ENCODE results near the gene SCRN3.

The SCRN3 gene

GRCh38 chr2:174438146-174438886 lies 42.8 kb downstream of the SCRN3 start:
- Mint-ChIP-seq H3K4me3 (no peak overlapping the region), H3K9me3 (no peaks in the 10 kb centered on the region), H3K36me3 (ENCODE audit: low read depth) (peaks cover 18% of the 10 kb centered on the region), H3K4me1 (ENCODE audit: low read depth) (no peaks in the 10 kb centered on the region), H3K27me3 (ENCODE audit: low read depth) (no peaks in the 10 kb centered on the region), H3K27ac (no peak overlapping the region)

- no peaks in the 10 kb centered on the region for H3K9me3 Mint-ChIP-seq
- H3K27me3 Mint-ChIP-seq (ENCODE audit: low read depth): no peaks in the 10 kb centered on the region
- no peak overlapping the region for H3K27ac Mint-ChIP-seq
- H3K4me3 Mint-ChIP-seq: no peak overlapping the region
- H3K36me3 Mint-ChIP-seq (ENCODE audit: low read depth): peaks cover 18% of the 10 kb centered on the region
- no peaks in the 10 kb centered on the region for H3K4me1 Mint-ChIP-seq (ENCODE audit: low read depth)
Measured at GRCh38 chr2:174439323-174439722, 43.8 kb downstream of the SCRN3 start.

GRCh38 chr2:174439950-174440349 lies 44.4 kb downstream of the SCRN3 start:
- H3K27me3 Mint-ChIP-seq (ENCODE audit: low read depth): no peaks in the 10 kb centered on the region
- H3K36me3 Mint-ChIP-seq (ENCODE audit: low read depth): peaks cover 21% of the 10 kb centered on the region
- no peaks in the 10 kb centered on the region for H3K9me3 Mint-ChIP-seq
- H3K27ac Mint-ChIP-seq: no peak overlapping the region
- H3K4me3 Mint-ChIP-seq: no peak overlapping the region
- H3K4me1 Mint-ChIP-seq (ENCODE audit: low read depth): no peaks in the 10 kb centered on the region

- Mint-ChIP-seq H3K4me3 (no peak overlapping the region), H3K36me3 (ENCODE audit: low read depth) (peaks cover 22% of the 10 kb centered on the region), H3K27me3 (ENCODE audit: low read depth) (no peaks in the 10 kb centered on the region), H3K9me3 (no peaks in the 10 kb centered on the region), H3K4me1 (ENCODE audit: low read depth) (no peaks in the 10 kb centered on the region), H3K27ac (no peak overlapping the region)
Measured at GRCh38 chr2:174442546-174443510, 47.3 kb downstream of the SCRN3 start.

GRCh38 chr2:174444761-174445160 lies 49.2 kb downstream of the SCRN3 start:
- no peaks in the 10 kb centered on the region for H3K27me3 Mint-ChIP-seq (ENCODE audit: low read depth)
- H3K36me3 Mint-ChIP-seq (ENCODE audit: low read depth): peaks cover 32% of the 10 kb centered on the region

GRCh38 chr2:174445248-174445647 lies 49.7 kb downstream of the SCRN3 start:
- Mint-ChIP-seq H3K4me1 (ENCODE audit: low read depth) (peaks cover 7% of the 10 kb centered on the region), H3K9me3 (no peaks in the 10 kb centered on the region), H3K27me3 (ENCODE audit: low read depth) (no peaks in the 10 kb centered on the region), H3K27ac (no peak overlapping the region), H3K36me3 (ENCODE audit: low read depth) (peaks cover 34% of the 10 kb centered on the region), H3K4me3 (no peak overlapping the region)

More at GRCh38 chr2:174444761-174445160, 49.2 kb downstream of the SCRN3 start:
- Mint-ChIP-seq H3K4me3 (no peak overlapping the region), H3K4me1 (ENCODE audit: low read depth) (peaks cover 3% of the 10 kb centered on the region), H3K9me3 (no peaks in the 10 kb centered on the region), H3K27ac (no peak overlapping the region)

GRCh38 chr2:174446531-174446930 lies 51.0 kb downstream of the SCRN3 start:
- H3K4me1 Mint-ChIP-seq (ENCODE audit: low read depth): peaks cover 11% of the 10 kb centered on the region
- H3K27me3 Mint-ChIP-seq (ENCODE audit: low read depth): no peaks in the 10 kb centered on the region
- no peak overlapping the region for H3K4me3 Mint-ChIP-seq
- no peak overlapping the region for H3K27ac Mint-ChIP-seq
- H3K36me3 Mint-ChIP-seq (ENCODE audit: low read depth): peaks cover 36% of the 10 kb centered on the region
- H3K9me3 Mint-ChIP-seq: no peaks in the 10 kb centered on the region

- peak overlapping the region; percentile 27 for H3K27ac Mint-ChIP-seq
- H3K4me1 Mint-ChIP-seq (ENCODE audit: low read depth): peaks cover 13% of the 10 kb centered on the region
- H3K36me3 Mint-ChIP-seq (ENCODE audit: low read depth): peaks cover 41% of the 10 kb centered on the region
- no peaks in the 10 kb centered on the region for H3K27me3 Mint-ChIP-seq (ENCODE audit: low read depth)
- H3K4me3 Mint-ChIP-seq: no peak overlapping the region
- no peaks in the 10 kb centered on the region for H3K9me3 Mint-ChIP-seq
Measured at GRCh38 chr2:174449033-174449432, 53.5 kb downstream of the SCRN3 start.

GRCh38 chr2:174450021-174450816 lies 54.7 kb downstream of the SCRN3 start:
- Mint-ChIP-seq H3K36me3 (ENCODE audit: low read depth) (peaks cover 40% of the 10 kb centered on the region), H3K27me3 (ENCODE audit: low read depth) (no peaks in the 10 kb centered on the region), H3K4me1 (ENCODE audit: low read depth) (peaks cover 13% of the 10 kb centered on the region), H3K27ac (peak overlapping the region; percentile 76), H3K9me3 (no peaks in the 10 kb centered on the region), H3K4me3 (no peak overlapping the region)

GRCh38 chr2:174454566-174454965 lies 59.0 kb downstream of the SCRN3 start:
- no peak overlapping the region for H3K27ac Mint-ChIP-seq
- H3K4me3 Mint-ChIP-seq: no peak overlapping the region

GRCh38 chr2:174461221-174461620 lies 65.7 kb downstream of the SCRN3 start:
- Mint-ChIP-seq H3K27me3 (ENCODE audit: low read depth) (no peaks in the 10 kb centered on the region), H3K9me3 (no peaks in the 10 kb centered on the region), H3K4me1 (ENCODE audit: low read depth) (no peaks in the 10 kb centered on the region), H3K27ac (no peak overlapping the region), H3K36me3 (ENCODE audit: low read depth) (peaks cover 15% of the 10 kb centered on the region), H3K4me3 (no peak overlapping the region)

More at GRCh38 chr2:174454566-174454965, 59.0 kb downstream of the SCRN3 start:
- Mint-ChIP-seq H3K9me3 (no peaks in the 10 kb centered on the region), H3K4me1 (ENCODE audit: low read depth) (peaks cover 11% of the 10 kb centered on the region), H3K27me3 (ENCODE audit: low read depth) (no peaks in the 10 kb centered on the region), H3K36me3 (ENCODE audit: low read depth) (peaks cover 24% of the 10 kb centered on the region)

GRCh38 chr2:174465327-174465726 lies 69.8 kb downstream of the SCRN3 start:
- no peak overlapping the region for H3K4me3 Mint-ChIP-seq
- no peaks in the 10 kb centered on the region for H3K9me3 Mint-ChIP-seq
- peaks cover 27% of the 10 kb centered on the region for H3K36me3 Mint-ChIP-seq (ENCODE audit: low read depth)
- no peaks in the 10 kb centered on the region for H3K27me3 Mint-ChIP-seq (ENCODE audit: low read depth)
- no peak overlapping the region for H3K27ac Mint-ChIP-seq
- no peaks in the 10 kb centered on the region for H3K4me1 Mint-ChIP-seq (ENCODE audit: low read depth)

- Mint-ChIP-seq H3K4me1 (ENCODE audit: low read depth) (peaks cover 9% of the 10 kb centered on the region), H3K9me3 (no peaks in the 10 kb centered on the region), H3K27me3 (ENCODE audit: low read depth) (no peaks in the 10 kb centered on the region), H3K36me3 (ENCODE audit: low read depth) (peaks cover 21% of the 10 kb centered on the region), H3K4me3 (no peak overlapping the region), H3K27ac (no peak overlapping the region)
Measured at GRCh38 chr2:174473796-174474195, 78.3 kb downstream of the SCRN3 start.

- H3K4me3 Mint-ChIP-seq: no peak overlapping the region
- H3K4me1 Mint-ChIP-seq (ENCODE audit: low read depth): peaks cover 14% of the 10 kb centered on the region
- H3K9me3 Mint-ChIP-seq: no peaks in the 10 kb centered on the region
- H3K27me3 Mint-ChIP-seq (ENCODE audit: low read depth): no peaks in the 10 kb centered on the region
- H3K36me3 Mint-ChIP-seq (ENCODE audit: low read depth): peaks cover 38% of the 10 kb centered on the region
- no peak overlapping the region for H3K27ac Mint-ChIP-seq
Measured at GRCh38 chr2:174477759-174478158, 82.2 kb downstream of the SCRN3 start.

Data from T-helper 1 cell treated with Interleukin-12 subunit alpha and Interleukin-12 subunit beta and Interleukin-4 antibody, amounts not matched to agents 30 μg/mL and 1 μg/mL, for 36 hours (primary cell).